ENCODE data around the gene FNBP1.

FNBP1 gene

DNA sequence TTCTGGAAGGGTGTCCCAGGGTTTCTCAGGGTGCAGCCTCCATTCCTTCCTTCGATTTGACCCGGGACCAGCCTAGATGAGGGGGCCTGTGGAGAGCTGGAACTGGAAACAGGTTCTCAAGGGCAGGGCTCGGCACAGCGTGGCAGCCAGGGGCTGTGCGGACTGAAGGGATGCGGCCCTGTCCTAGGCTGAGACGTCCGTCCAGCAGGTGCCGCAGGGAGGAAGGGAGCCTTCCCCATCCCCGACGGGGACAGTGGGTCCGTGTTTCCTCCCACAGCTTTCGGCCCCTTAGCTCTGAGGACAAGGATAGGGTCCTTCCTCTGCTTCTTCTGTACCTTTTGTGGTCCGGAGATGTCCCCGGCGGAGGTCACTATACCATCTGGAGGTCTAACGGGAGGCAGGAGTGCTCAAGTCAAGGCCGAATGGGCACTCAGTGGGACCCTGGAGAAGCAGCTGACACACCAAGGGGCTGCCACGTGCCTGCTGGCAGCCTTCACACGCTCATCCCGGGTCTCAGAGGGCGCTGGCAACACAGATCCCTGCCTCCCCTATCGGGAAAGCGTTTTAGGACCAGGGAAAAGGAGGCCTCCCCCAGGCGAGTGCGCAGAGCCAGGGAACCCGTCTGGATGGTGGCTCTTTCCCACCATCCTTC, 157.8 kb downstream of the FNBP1 start:
- no peaks in the 10 kb centered on the region for H3K27me3 ChIP-seq (ENCODE audit: insufficient read depth, poor library complexity, severe bottlenecking)
- TF ChIP-seq REST (IDR thresholded peaks at IDR 0.05; ENCODE audit: insufficient replicate concordance, low read depth), result no peak
- TF ChIP-seq SPI1 (IDR thresholded peaks at IDR 0.05; ENCODE audit: borderline replicate concordance, low read depth), result no peak
- TF ChIP-seq POLR2AphosphoS5 (IDR thresholded peaks at IDR 0.05; ENCODE audit: low read depth), result peak; percentile 60; the same call in 1 of the 2 replicates
- TF ChIP-seq GABPA (IDR thresholded peaks at IDR 0.05; ENCODE audit: low read depth), result no peak
- TF ChIP-seq CTCF (IDR thresholded peaks at IDR 0.05; ENCODE audit: insufficient read depth, low read length), result peak; percentile 23
- peak overlapping the region; percentile 94 for H3K27ac ChIP-seq (replicated peaks)
- peak; percentile 59 to 74 for DNase-seq (ENCODE audit: low read depth in 1 of 2, low spot score in 1 of 2)
- peak overlapping the region; percentile 44 for H3K4me3 ChIP-seq (replicated peaks; ENCODE audit: insufficient read depth, low read length)

- Histone ChIP-seq H3K27ac (replicated peaks) (peak overlapping the region; percentile 94), H3K27me3 (ENCODE audit: insufficient read depth, poor library complexity, severe bottlenecking) (no peaks in the 10 kb centered on the region), H3K4me3 (replicated peaks; ENCODE audit: insufficient read depth, low read length) (peak overlapping the region; percentile 44)
- TF ChIP-seq GABPA (IDR thresholded peaks at IDR 0.05; ENCODE audit: low read depth), result peak; percentile 13; the same call in 1 of the 2 replicates
- TF ChIP-seq POLR2AphosphoS5 (IDR thresholded peaks at IDR 0.05; ENCODE audit: low read depth), result peak; percentile 76
- no peak for TF ChIP-seq CTCF (IDR thresholded peaks at IDR 0.05; ENCODE audit: insufficient read depth, low read length)
- TF ChIP-seq SPI1 (IDR thresholded peaks at IDR 0.05; ENCODE audit: borderline replicate concordance, low read depth), result peak; percentile 82
- no peak for TF ChIP-seq REST (IDR thresholded peaks at IDR 0.05; ENCODE audit: insufficient replicate concordance, low read depth)
- peak; percentile 89 to 96 for DNase-seq (ENCODE audit: low read depth in 1 of 2, low spot score in 1 of 2)
These were observed 158.6 kb downstream of the FNBP1 start for GRCh38 chr9:129884220-129885017.

- TF ChIP-seq POLR2AphosphoS5 (IDR thresholded peaks at IDR 0.05; ENCODE audit: low read depth) (no peak), SPI1 (IDR thresholded peaks at IDR 0.05; ENCODE audit: borderline replicate concordance, low read depth) (no peak), CTCF (IDR thresholded peaks at IDR 0.05; ENCODE audit: insufficient read depth, low read length) (no peak), GABPA (IDR thresholded peaks at IDR 0.05; ENCODE audit: low read depth) (no peak), REST (IDR thresholded peaks at IDR 0.05; ENCODE audit: insufficient replicate concordance, low read depth) (no peak)
- no peak overlapping the region for H3K4me3 ChIP-seq (replicated peaks; ENCODE audit: insufficient read depth, low read length)
- H3K27ac ChIP-seq (replicated peaks), result no peak overlapping the region
- H3K27me3 ChIP-seq (ENCODE audit: insufficient read depth, poor library complexity, severe bottlenecking), result no peaks in the 10 kb centered on the region
- no peak for DNase-seq (ENCODE audit: low read depth in 1 of 2, low spot score in 1 of 2)
These were observed 161.3 kb downstream of the FNBP1 start for GRCh38 chr9:129881547-129882324.
